Lung (tissue), 12 donors: ENCODE results near the gene ADTRP. TPM values are rescaled to one million over a fixed set of nuclear protein-coding genes. Genes with fewer than 3 reads are reported as not detected.
A peak's percentile ranks its signal among the peaks of the same experiment; 100 is the strongest.

Experiments
- ATAC-seq: fragments of 200-7000 bp; cut with Tn5 transposase; one replicate; pipeline ENCODE4 v1.9.1; 2020; ENCODE audit warnings: moderate number of reproducible peaks; ENCODE audit not compliant: insufficient read depth, low FRiP score
- DNase-seq, 3 donors: peaks; one replicate each; pipeline ENCODE4 v3.0.0-alpha.2; 2013 to 2017
- H3K27ac ChIP-seq, 2 donors: one replicate each; pipeline ENCODE4 v1.5.1; 2013; ENCODE audit warnings: mild to moderate bottlenecking in 2 of 2, moderate library complexity in 2 of 2, control low read depth in 1 of 2, inconsistent platforms in 1 of 2, low read depth in 1 of 2, low read length in 1 of 2
- H3K27me3 ChIP-seq, 3 donors: one replicate each; pipeline ENCODE4 v1.5.1; 2013; ENCODE audit warnings: low read length in 2 of 3; ENCODE audit not compliant: control insufficient read depth in 3 of 3, insufficient read depth in 3 of 3
- H3K36me3 ChIP-seq, 4 donors: one replicate each; pipeline ENCODE4 v1.5.1; 2013; ENCODE audit warnings: low read length in 4 of 4, mild to moderate bottlenecking in 1 of 4, moderate library complexity in 1 of 4; ENCODE audit not compliant: control insufficient read depth in 4 of 4, insufficient read depth in 4 of 4
- H3K4me1 ChIP-seq, 5 donors: one replicate each; pipeline ENCODE4 v1.5.1; 2013; ENCODE audit warnings: low read length in 5 of 5, mild to moderate bottlenecking in 2 of 5, moderate library complexity in 1 of 5; ENCODE audit not compliant: control insufficient read depth in 5 of 5, insufficient read depth in 5 of 5
- H3K4me3 ChIP-seq: one replicate; pipeline ENCODE4 v1.5.1; 2013; ENCODE audit warnings: mild to moderate bottlenecking, control low read depth, moderate library complexity
- H3K9ac ChIP-seq, 2 donors: one replicate each; pipeline ENCODE4 v1.5.1; 2013; ENCODE audit warnings: low read length in 2 of 2, control low read depth in 1 of 2; ENCODE audit not compliant: insufficient read depth in 1 of 2
- H3K9me3 ChIP-seq, 4 donors: one replicate each; pipeline ENCODE4 v1.5.1; 2013; ENCODE audit warnings: low read length in 3 of 4, mild to moderate bottlenecking in 1 of 4, moderate library complexity in 1 of 4; ENCODE audit not compliant: control insufficient read depth in 4 of 4, insufficient read depth in 3 of 4
- CTCF ChIP-seq: IDR thresholded peaks from 2 replicates; pipeline ENCODE4 v1.5.1; 2012; ENCODE audit warnings: mild to moderate bottlenecking; ENCODE audit errors: control extremely low read depth, extremely low read depth
- WGBS, 2 donors: extraction: QIAGEN DNeasy Blood & Tissue Kit; methylation state at CpG; one replicate each; pipeline ENCODE4 v1.1.7; 2013; 5-methylcytosine and 5-hydroxymethylcytosine counted together
- polyA plus RNA-seq, 2 donors: library from polyadenylated mRNA; stranded (reverse); fragments of 200-250 nt; gene quantifications; one replicate each; pipeline ENCODE4 v1.2.1, GENCODE V29; 2013
- total RNA-seq, 2 donors: library from RNA; depleted of rRNA in 1 of 2; stranded (reverse); fragments of >200 nt in 1 of 2; gene quantifications; one replicate each; pipeline ENCODE4 v1.2.1, GENCODE V29; 2014 to 2021
- donor health status: control.
- donor health status: control.
- donor health status: Bipolar disorder and iron deficiency.
- donor health status: healthy.
- donor health status: DM: yes; HTN: yes; CAD: no.

ADTRP gene
- total and polyA plus RNA-seq, 4 donors: 3.9 to 8.0 (median 5.7) TPM

GRCh38 chr6:11754625-11755271, 23.9 kb downstream of the ADTRP start:
- H3K36me3 ChIP-seq: no peaks in the 10 kb centered on the region
- H3K4me3 ChIP-seq: no peak overlapping the region
- DNase-seq (no peak), ATAC-seq (no peak)
- H3K4me1 ChIP-seq: peaks cover 0 to 6% (median 0%) of the 10 kb centered on the region in 5 donors
- WGBS, 2 donors: 83 to 87% methylated on average over 7 of the region's 7 CpGs
- TF ChIP-seq CTCF: no peak
- H3K9ac ChIP-seq: no peak overlapping the region
- peaks cover 0 to 3% (median 0%) of the 10 kb centered on the region in 4 donors for H3K9me3 ChIP-seq
- H3K27ac ChIP-seq: peak overlapping the region in 1 of 2 donors; percentile 24
- no peaks in the 10 kb centered on the region for H3K27me3 ChIP-seq

GRCh38 chr6:11753798-11754197, 24.8 kb downstream of the ADTRP start:
- WGBS, 2 donors: 94 to 95% methylated on average over 4 of the region's 4 CpGs

GRCh38 chr6:11752360-11752759, 26.2 kb downstream of the ADTRP start:
- Histone ChIP-seq H3K9me3 (no peaks in the 10 kb centered on the region), H3K36me3 (no peaks in the 10 kb centered on the region), H3K4me1 (peaks cover 0 to 6% (median 0%) of the 10 kb centered on the region in 5 donors), H3K27ac (no peak overlapping the region), H3K4me3 (no peak overlapping the region), H3K27me3 (no peaks in the 10 kb centered on the region), H3K9ac (no peak overlapping the region)
- 79 to 84% methylated on average over 1 of the region's 1 CpG for WGBS, 2 donors
- DNase-seq (no peak), ATAC-seq (no peak)
- TF ChIP-seq CTCF: no peak

More at GRCh38 chr6:11753798-11754197, 24.8 kb downstream of the ADTRP start:
- no peak for DNase-seq
- no peaks in the 10 kb centered on the region for H3K27me3 ChIP-seq
- ATAC-seq: no peak
- H3K9ac ChIP-seq: no peak overlapping the region
- H3K27ac ChIP-seq: no peak overlapping the region
- H3K36me3 ChIP-seq: no peaks in the 10 kb centered on the region
- H3K9me3 ChIP-seq: peaks cover 0 to 3% (median 0%) of the 10 kb centered on the region in 4 donors
- peaks cover 0 to 6% (median 0%) of the 10 kb centered on the region in 5 donors for H3K4me1 ChIP-seq
- no peak for TF ChIP-seq CTCF
- H3K4me3 ChIP-seq: no peak overlapping the region
